SK-N-SH (cell line): ENCODE data around the gene CHST11. TPM values are rescaled to one million over a fixed set of nuclear protein-coding genes. Genes with fewer than 3 reads are reported as not detected.

Experiments used
- CTCF ChIA-PET: fragments of 300-600, 350-600 bp; formaldehyde crosslinking; extraction: SDS; loops from one replicate; lab custom pipeline; 2021; lab: Yijun Ruan, JAX
- POLR2A ChIA-PET: fragments of 350-600 bp; sonication (Branson Sonifier 250); formaldehyde crosslinking; extraction: SDS; loops from one replicate; lab custom pipeline; 2020; ENCODE audit warnings: antibody characterized with exemption, inconsistent platforms; lab: Yijun Ruan, JAX
- DNase-seq: peaks from one replicate; pipeline ENCODE4 v3.0.0; 2012
- H2AFZ ChIP-seq: fragments of 200-600 bp; sonication (generic); 2 replicates; pipeline ENCODE4 v1.8.1; 2016; ENCODE audit warnings: antibody characterized with exemption, mild to moderate bottlenecking, low read depth
- H3F3A ChIP-seq: fragments of 200-600 bp; sonication (generic); replicated peaks from 2 replicates; pipeline ENCODE3; 2016; ENCODE audit warnings: antibody characterized with exemption, mild to moderate bottlenecking; ENCODE audit not compliant: insufficient read depth
- H3K27ac ChIP-seq, 2 experiments: fragments of 200-500 bp in 1 of 2; fragments of 200-600 bp in 1 of 2; sonication (Bioruptor generic) in 1 of 2; sonication (generic), shearing (Covaris generic) in 1 of 2; 2 replicates each; pipeline versions ENCODE4 v1.5.1 to v1.6.1; 2014 to 2016; ENCODE audit warnings: low read depth in 2 of 2, inconsistent platforms in 1 of 2, low read length in 1 of 2, mild to moderate bottlenecking in 1 of 2, mixed read lengths in 1 of 2
- H3K27me3 ChIP-seq: fragments of 200-600 bp; sonication (generic), shearing (Covaris generic); 2 replicates; pipeline ENCODE4 v1.6.1; 2016; ENCODE audit warnings: mixed run types; ENCODE audit not compliant: insufficient read depth
- H3K36me3 ChIP-seq, 2 experiments: fragments of 200-500 bp in 1 of 2; fragments of 200-600 bp in 1 of 2; sonication (Bioruptor generic) in 1 of 2; sonication (generic) in 1 of 2; replicated peaks in 1 of 2; 2 replicates each; pipeline versions ENCODE3 to v1.5.1; 2014 to 2016; ENCODE audit warnings: low read length in 1 of 2, mild to moderate bottlenecking in 1 of 2; ENCODE audit not compliant: insufficient read depth in 2 of 2, control insufficient read depth in 1 of 2
- H3K4me1 ChIP-seq, 2 experiments: fragments of 200-500 bp in 1 of 2; fragments of 200-600 bp in 1 of 2; sonication (Bioruptor generic) in 1 of 2; sonication (generic), shearing (Covaris generic) in 1 of 2; 2 replicates each; pipeline versions ENCODE4 v1.5.1 to v1.6.1; 2014 to 2016; ENCODE audit warnings: low read depth in 1 of 2, low read length in 1 of 2, mixed run types in 1 of 2; ENCODE audit not compliant: insufficient read depth in 2 of 2, control insufficient read depth in 1 of 2
- H3K4me2 ChIP-seq: fragments of 200-600 bp; sonication (generic), shearing (Covaris generic); 2 replicates; pipeline ENCODE4 v1.6.1; 2017; ENCODE audit warnings: mixed run types
- H3K4me3 ChIP-seq, 2 experiments: fragments of 200-500 bp in 1 of 2; fragments of 200-600 bp in 1 of 2; sonication (Bioruptor generic) in 1 of 2; sonication (generic), shearing (Covaris generic) in 1 of 2; 2 replicates each; pipeline versions ENCODE4 v1.5.1 to v1.8.1; 2014 to 2016; ENCODE audit warnings: low read depth in 2 of 2, inconsistent platforms in 1 of 2, low read length in 1 of 2, mild to moderate bottlenecking in 1 of 2, mixed read lengths in 1 of 2, moderate library complexity in 1 of 2
- H3K79me2 ChIP-seq: fragments of 200-600 bp; sonication (generic); 2 replicates; pipeline ENCODE4 v1.8.1; 2017; ENCODE audit warnings: mild to moderate bottlenecking; ENCODE audit not compliant: insufficient read depth
- H3K9ac ChIP-seq: fragments of 200-600 bp; sonication (generic); 2 replicates; pipeline ENCODE4 v1.6.1; 2017; ENCODE audit warnings: mixed run types
- H3K9me2 ChIP-seq: fragments of 200-600 bp; sonication (generic); 2 replicates; pipeline ENCODE4 v1.6.1; 2017; ENCODE audit warnings: mixed run types
- H3K9me3 ChIP-seq: fragments of 200-600 bp; sonication (generic); 2 replicates; pipeline ENCODE4 v1.6.1; 2017; ENCODE audit warnings: mixed run types, mild to moderate bottlenecking, moderate library complexity
- H4K20me1 ChIP-seq: fragments of 200-600 bp; sonication (generic); 2 replicates; pipeline ENCODE4 v1.6.1; 2017; ENCODE audit warnings: mild to moderate bottlenecking, mixed run types; ENCODE audit not compliant: insufficient read depth
- EP300 ChIP-seq, 2 experiments: IDR thresholded peaks; 2 replicates each; pipeline versions ENCODE4 v1.4.0 to v1.6.1; 2012; ENCODE audit warnings: borderline replicate concordance in 1 of 2, low read depth in 1 of 2, low read length in 1 of 2
- GATA2 ChIP-seq: sonication (generic); formaldehyde crosslinking; IDR thresholded peaks from 2 replicates; pipeline ENCODE4 v1.5.0; 2020; ENCODE audit warnings: mild to moderate bottlenecking, missing genetic modification reagents
- MAX ChIP-seq: IDR thresholded peaks from 2 replicates; pipeline ENCODE4 v1.4.0; 2012; ENCODE audit warnings: low read depth
- MEF2A ChIP-seq: IDR thresholded peaks from 2 replicates; pipeline ENCODE4 v1.4.0; 2012; ENCODE audit warnings: low read depth, borderline replicate concordance
- MXI1 ChIP-seq: IDR thresholded peaks from 2 replicates; pipeline ENCODE4 v1.6.1; 2012; ENCODE audit warnings: mild to moderate bottlenecking, low read depth, low read length, improper control_type of control experiment
- NFIC ChIP-seq: IDR thresholded peaks from 2 replicates; pipeline ENCODE4 v1.4.0; 2012; ENCODE audit warnings: borderline replicate concordance
- NRF1 ChIP-seq: IDR thresholded peaks from 2 replicates; pipeline ENCODE4 v1.6.1; 2012; ENCODE audit warnings: low read depth, mild to moderate bottlenecking, low read length
- PBX3 ChIP-seq: IDR thresholded peaks from 2 replicates; pipeline ENCODE4; 2012
- RFX5 ChIP-seq: IDR thresholded peaks from 2 replicates; pipeline ENCODE4 v1.6.1; 2012; ENCODE audit warnings: mild to moderate bottlenecking, improper control_type of control experiment, low read length
- SIN3A ChIP-seq: IDR thresholded peaks from 2 replicates; pipeline ENCODE4 v1.6.1; 2012; ENCODE audit warnings: low read depth, mild to moderate bottlenecking, low read length, moderate library complexity, borderline replicate concordance
- SMC3 ChIP-seq: IDR thresholded peaks from 2 replicates; pipeline ENCODE4 v1.6.1; 2012; ENCODE audit warnings: low read depth, low read length, improper control_type of control experiment
- TCF12 ChIP-seq: IDR thresholded peaks from 2 replicates; pipeline ENCODE4 v1.4.0; 2012
- WGBS: methylation state at CpG from one replicate; pipeline ENCODE4 v1.1.6; 2017; ENCODE audit warnings: low lambda C conversion rate; 5-methylcytosine and 5-hydroxymethylcytosine counted together
- polyA plus RNA-seq, 3 experiments: library from polyadenylated mRNA; depleted of rRNA; stranded (reverse); fragments of >200 nt; gene quantifications; 2 replicates each; pipeline ENCODE4 v1.2.3, GENCODE V29; 2012

CHST11 gene
- polyA plus RNA-seq, 1 of the 3 experiments (the other 2 are of a cell fraction), result 18.6 TPM

- peak; percentile 39; the same call in 1 of the 2 replicates for TF ChIP-seq PBX3
- TF ChIP-seq MEF2A, result no peak
- TF ChIP-seq EP300 (IDR thresholded peaks at IDR 0.05; ENCODE audit: borderline replicate concordance in 1 of 2, low read depth in 1 of 2, low read length in 1 of 2), result peak in 1 of 2 experiments; percentile 71; a peak in 2 of 4 replicates
- TF ChIP-seq MXI1, result peak; percentile 78
- TF ChIP-seq NRF1, result no peak
- TF ChIP-seq GATA2 (CRISPR knock-in tag), result peak; percentile 78
- no peak for TF ChIP-seq RFX5
- peak; percentile 31; the same call in 1 of the 2 replicates for TF ChIP-seq TCF12
- TF ChIP-seq NFIC, result no peak
- TF ChIP-seq SMC3, result no peak
- no peak for TF ChIP-seq MAX
Measured at GRCh38 chr12:104722601-104723534, 266.1 kb downstream of the CHST11 start (continued).

GRCh38 chr12:104723895-104724294 is 267.1 kb downstream of the CHST11 start:
- ChIA-PET CTCF (interaction anchor here (2.7 kb wide), 1 partner anchor 342 kb away, joined by 9 read pairs; no protein-coding TSS in a partner anchor), POLR2A (no interaction called here)
- no peaks in the 10 kb centered on the region for H3K9me3 ChIP-seq
- no peaks in the 10 kb centered on the region for H3K9me2 ChIP-seq
- H3K4me2 ChIP-seq, result no peak overlapping the region
- WGBS, result 78% methylated on average over 2 of the region's 2 CpGs
- H4K20me1 ChIP-seq, result no peaks in the 10 kb centered on the region
- no peak overlapping the region for H2AFZ ChIP-seq
- H3K27me3 ChIP-seq, result no peaks in the 10 kb centered on the region
- TF ChIP-seq SIN3A (no peak), EP300 (IDR thresholded peaks at IDR 0.05; ENCODE audit: borderline replicate concordance in 1 of 2, low read depth in 1 of 2, low read length in 1 of 2) (peak in 1 of 2 experiments; percentile 51; a peak in 1 of 4 replicates), GATA2 (CRISPR knock-in tag) (peak; percentile 67)
- no peak overlapping the region for H3K4me3 ChIP-seq
- H3K36me3 ChIP-seq, result no peaks in the 10 kb centered on the region
- no peaks in the 10 kb centered on the region for H3F3A ChIP-seq
- peaks cover 0 to 74% of the 10 kb centered on the region in 2 experiments; a peak in 2 of 4 replicates for H3K4me1 ChIP-seq
- H3K27ac ChIP-seq, result peak overlapping the region in 1 of 2 experiments; percentile 91; a peak in 2 of 4 replicates
- no peak overlapping the region for H3K9ac ChIP-seq
- no peak for DNase-seq
- no peaks in the 10 kb centered on the region for H3K79me2 ChIP-seq
